D721Med (cell line): ENCODE results near the gene AP4B1.

Source experiments
- DNase-seq: peaks from one replicate; pipeline ENCODE4 v3.0.0; 2011; ENCODE audit warnings: low spot score; ENCODE audit not compliant: insufficient read length
- FAIRE-seq: peaks from 2 replicates; lab custom pipeline; 2011; peaks lifted over from hg19 to GRCh38; lab: Jason Lieb, UNC
- TF ChIP-seq, protein P1 (sequence below): IDR thresholded peaks from 2 replicates; pipeline ENCODE4 v1.5.1; 2012; ENCODE audit warnings: mild to moderate bottlenecking, control low read depth; ENCODE audit not compliant: insufficient read depth; ENCODE audit errors: missing control alignments

Gene AP4B1

DNA sequence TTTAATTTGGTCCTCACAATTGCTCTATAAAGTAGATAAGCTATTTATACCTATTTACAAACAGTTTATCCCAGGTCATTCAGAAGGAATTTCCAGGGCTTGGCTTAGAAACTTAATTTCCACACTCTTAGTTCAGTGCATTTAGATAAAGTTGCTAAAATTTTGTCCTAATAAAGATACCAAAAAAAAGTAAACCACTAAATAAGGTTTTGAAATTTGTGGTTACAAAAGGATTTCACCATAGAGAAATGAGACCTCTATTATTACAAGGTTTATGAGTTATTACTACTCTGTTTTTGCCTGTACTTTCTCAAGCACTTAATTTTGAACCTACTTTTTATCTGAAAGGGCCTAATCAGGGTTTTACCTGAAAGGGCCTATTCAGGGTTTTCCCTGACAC lies 55.5 kb downstream of the AP4B1 start:
- DNase-seq (no peak), FAIRE-seq (no peak)
- TF ChIP-seq, protein P1, sequence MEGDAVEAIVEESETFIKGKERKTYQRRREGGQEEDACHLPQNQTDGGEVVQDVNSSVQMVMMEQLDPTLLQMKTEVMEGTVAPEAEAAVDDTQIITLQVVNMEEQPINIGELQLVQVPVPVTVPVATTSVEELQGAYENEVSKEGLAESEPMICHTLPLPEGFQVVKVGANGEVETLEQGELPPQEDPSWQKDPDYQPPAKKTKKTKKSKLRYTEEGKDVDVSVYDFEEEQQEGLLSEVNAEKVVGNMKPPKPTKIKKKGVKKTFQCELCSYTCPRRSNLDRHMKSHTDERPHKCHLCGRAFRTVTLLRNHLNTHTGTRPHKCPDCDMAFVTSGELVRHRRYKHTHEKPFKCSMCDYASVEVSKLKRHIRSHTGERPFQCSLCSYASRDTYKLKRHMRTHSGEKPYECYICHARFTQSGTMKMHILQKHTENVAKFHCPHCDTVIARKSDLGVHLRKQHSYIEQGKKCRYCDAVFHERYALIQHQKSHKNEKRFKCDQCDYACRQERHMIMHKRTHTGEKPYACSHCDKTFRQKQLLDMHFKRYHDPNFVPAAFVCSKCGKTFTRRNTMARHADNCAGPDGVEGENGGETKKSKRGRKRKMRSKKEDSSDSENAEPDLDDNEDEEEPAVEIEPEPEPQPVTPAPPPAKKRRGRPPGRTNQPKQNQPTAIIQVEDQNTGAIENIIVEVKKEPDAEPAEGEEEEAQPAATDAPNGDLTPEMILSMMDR, result no peak

DNA sequence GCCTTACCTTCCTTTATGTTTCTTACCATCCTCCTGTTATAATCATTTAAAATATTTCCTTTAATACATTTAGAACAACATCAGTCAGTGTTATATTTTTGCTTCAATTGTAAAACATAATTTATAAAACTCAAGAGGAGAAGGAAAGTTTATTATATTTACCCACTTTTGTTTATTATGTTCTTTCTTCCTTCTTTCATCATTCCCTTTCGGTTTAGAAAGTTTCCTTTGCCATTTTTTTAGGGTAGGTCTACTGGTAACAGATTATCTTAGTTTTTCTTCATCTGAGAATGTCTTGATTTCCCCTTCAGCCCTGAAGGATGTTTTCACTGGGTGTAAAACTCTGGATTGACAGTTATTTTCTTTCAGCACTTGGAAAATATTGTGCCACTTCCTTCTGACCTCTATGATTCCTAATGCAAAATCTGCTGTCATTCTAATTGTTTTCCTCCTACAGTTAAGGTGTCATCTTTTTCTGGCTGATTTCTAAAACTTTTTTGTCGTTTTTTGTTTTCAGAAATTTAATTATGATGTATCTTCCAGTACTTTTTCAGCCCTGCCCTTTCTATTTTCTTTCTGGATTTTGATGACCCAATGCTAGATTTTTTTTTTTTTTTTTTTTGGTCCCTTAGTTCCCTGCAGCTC lies 58.1 kb downstream of the AP4B1 start:
- DNase-seq (no peak), FAIRE-seq (no peak)
- TF ChIP-seq, protein P1, result no peak
